Stimulated activated CD8-positive, alpha-beta memory T cell treated with anti-CD3 and anti-CD28 coated beads, Interleukin-15, amount 100 ng/mL, for 1 hour (primary cell): ENCODE measurements around the gene OR10H3.
"Not testable (repeated sequence)": the region's sequence is repeated elsewhere in the genome, so short reads cannot be mapped to it uniquely, and the experiment has no call there.

ENCODE experiments used
- DNase-seq: peaks from one replicate; pipeline ENCODE4 v3.0.0-alpha.2; 2020; ENCODE audit warnings: low read depth

OR10H3 gene

GRCh38 chr19:15737722-15738121 lies at the start of gene OR10H3:
Gene OR10H3 (plus strand): TSS chr19:15737985. CDS start chr19:15741393, 3,408 bp downstream.
- DNase-seq = no peak

GRCh38 chr19:15696654-15697194 lies 41.1 kb upstream of the OR10H3 start:
- no peak for DNase-seq

- no peak for DNase-seq
Observed at GRCh38 chr19:15701757-15702533, 35.8 kb upstream of the OR10H3 start.

- DNase-seq = no peak
Observed at GRCh38 chr19:15702534-15702930, 35.3 kb upstream of the OR10H3 start.

GRCh38 chr19:15714638-15715037 lies 23.1 kb upstream of the OR10H3 start:
- DNase-seq = no peak

- no peak for DNase-seq
Observed at GRCh38 chr19:15715642-15716041, 22.1 kb upstream of the OR10H3 start.

- no peak for DNase-seq
Observed at GRCh38 chr19:15717809-15718208, 20.0 kb upstream of the OR10H3 start.

GRCh38 chr19:15721268-15721667 lies 16.5 kb upstream of the OR10H3 start:
- DNase-seq = no peak

GRCh38 chr19:15722956-15723355 lies 14.8 kb upstream of the OR10H3 start:
- DNase-seq = no peak

- DNase-seq = no peak
Observed at GRCh38 chr19:15727724-15728123, 10.1 kb upstream of the OR10H3 start, which contains the start of gene OR10H2. Gene OR10H2 (plus strand): TSS chr19:15728024. CDS start chr19:15728044, 20 bp downstream.

GRCh38 chr19:15730538-15730937 lies 7.2 kb upstream of the OR10H3 start:
- no peak for DNase-seq

GRCh38 chr19:15732388-15732787 lies 5.4 kb upstream of the OR10H3 start:
- DNase-seq = no peak

GRCh38 chr19:15733895-15734294 lies 3.9 kb upstream of the OR10H3 start:
- no peak for DNase-seq

GRCh38 chr19:15740785-15741184 lies 3.0 kb downstream of the OR10H3 start:
- DNase-seq = no peak

GRCh38 chr19:15748239-15748638 lies 10.5 kb downstream of the OR10H3 start:
- no peak for DNase-seq

- no peak for DNase-seq
Observed at GRCh38 chr19:15758379-15758778, 20.6 kb downstream of the OR10H3 start.

GRCh38 chr19:15759962-15760565 lies 22.3 kb downstream of the OR10H3 start:
- no peak for DNase-seq

- no peak for DNase-seq
Observed at GRCh38 chr19:15769586-15769985, 31.8 kb downstream of the OR10H3 start.

GRCh38 chr19:15774159-15774558 lies 36.4 kb downstream of the OR10H3 start:
- not testable (repeated sequence) for DNase-seq

GRCh38 chr19:15775249-15775648 lies 37.5 kb downstream of the OR10H3 start:
- DNase-seq = no peak

- no peak for DNase-seq
Observed at GRCh38 chr19:15776264-15776663, 38.5 kb downstream of the OR10H3 start.

- no peak for DNase-seq
Observed at GRCh38 chr19:15776991-15777970, 39.5 kb downstream of the OR10H3 start.
